Breast epithelium (tissue), 4 donors: ENCODE results near the gene RNF130. TPM values are rescaled to one million over a fixed set of nuclear protein-coding genes. Genes with fewer than 3 reads are reported as not detected.

Experiments
- DNase-seq, 2 donors: peaks; one replicate each; pipeline ENCODE4 v3.0.0-alpha.2; 2019; ENCODE audit warnings: low spot score in 2 of 2
- H3K27ac ChIP-seq, 2 donors: fragments of 200-600 bp; sonication (generic) in 1 of 2; one replicate each; pipeline ENCODE4 v1.5.1; 2016 to 2019; ENCODE audit warnings: mild to moderate bottlenecking in 1 of 2
- H3K27me3 ChIP-seq, 2 donors: fragments of 200-600 bp; sonication (generic) in 1 of 2; one replicate each; pipeline versions ENCODE4 v1.5.1 to v1.6.0; 2017 to 2019; ENCODE audit warnings: control low read depth in 1 of 2, mild to moderate bottlenecking in 1 of 2
- H3K36me3 ChIP-seq: fragments of 200-600 bp; one replicate; pipeline ENCODE4 v1.5.1; 2019
- H3K4me1 ChIP-seq, 2 donors: fragments of 200-600 bp; sonication (generic); one replicate each; pipeline ENCODE4 v1.5.1; 2016 to 2019; ENCODE audit warnings: control low read depth in 1 of 2
- H3K4me3 ChIP-seq, 3 donors: fragments of 200-600 bp; sonication (generic); 1 replicate in 2 of 3; 2 replicates in 1 of 3; pipeline ENCODE4 v1.5.1; 2016 to 2019; ENCODE audit warnings: mild to moderate bottlenecking in 3 of 3, moderate library complexity in 2 of 3
- H3K9me3 ChIP-seq, 2 donors: fragments of 200-600 bp; sonication (generic) in 1 of 2; one replicate each; pipeline ENCODE4 v1.5.1; 2016 to 2019; ENCODE audit warnings: control low read depth in 1 of 2
- CTCF ChIP-seq, 3 donors: fragments of 450-650 bp; IDR thresholded peaks; one replicate each; pipeline ENCODE4 v1.5.1; 2016 to 2017; ENCODE audit warnings: antibody characterized with exemption in 3 of 3, mild to moderate bottlenecking in 3 of 3, moderate library complexity in 3 of 3
- POLR2A ChIP-seq: fragments of 450-650 bp; IDR thresholded peaks from one replicate; pipeline ENCODE4 v1.6.1; 2016; ENCODE audit warnings: antibody characterized with exemption, mild to moderate bottlenecking, moderate library complexity
- POLR2AphosphoS5 ChIP-seq, 3 donors: sonication (generic); formaldehyde crosslinking; IDR thresholded peaks; one replicate each; pipeline ENCODE4 v1.6.1; 2017; ENCODE audit warnings: antibody characterized with exemption in 3 of 3
- intact Hi-C: fragments of 100-400 bp; cut with DNase I; formaldehyde crosslinking; loops from one replicate; pipeline ENCODE4 v1.15.1; 2023; ENCODE audit warnings: low total_unique reads
- total RNA-seq, 3 donors: library from RNA; depleted of rRNA; stranded (reverse); fragments of >200 nt; gene quantifications; one replicate each; pipeline ENCODE4 v1.1.0, GENCODE V29; 2016

The RNF130 gene
- total RNA-seq, 3 donors from 2014 or later = 114 to 267 (median 143) TPM

- Histone ChIP-seq H3K4me1 (no peaks in the 10 kb centered on the region), H3K27ac (peak overlapping the region; percentile 74 to 82)
Observed at GRCh38 chr5:179913461-179913860, 158.1 kb downstream of the RNF130 start.

GRCh38 chr5:179912951-179913350 is 158.6 kb downstream of the RNF130 start:
- intact Hi-C loops = no loop called here

More at GRCh38 chr5:179913461-179913860, 158.1 kb downstream of the RNF130 start:
- no peak for TF ChIP-seq POLR2A
- TF ChIP-seq CTCF (IDR thresholded peaks at IDR 0.05) = no peak
- TF ChIP-seq POLR2AphosphoS5 (IDR thresholded peaks at IDR 0.05) = no peak
- Histone ChIP-seq H3K36me3 (no peaks in the 10 kb centered on the region), H3K4me3 (no peak overlapping the region), H3K9me3 (no peaks in the 10 kb centered on the region), H3K27me3 (no peaks in the 10 kb centered on the region)
- DNase-seq = no peak
- intact Hi-C loops = no loop called here

GRCh38 chr5:179912386-179912785 is 159.2 kb downstream of the RNF130 start:
- no peaks in the 10 kb centered on the region for H3K27me3 ChIP-seq

More at GRCh38 chr5:179912951-179913350, 158.6 kb downstream of the RNF130 start:
- Histone ChIP-seq H3K4me1 (no peaks in the 10 kb centered on the region), H3K9me3 (no peaks in the 10 kb centered on the region), H3K27ac (peak overlapping the region; percentile 10 to 82), H3K27me3 (no peaks in the 10 kb centered on the region), H3K4me3 (peak overlapping the region in 1 of 3 donors; percentile 11), H3K36me3 (no peaks in the 10 kb centered on the region)
- DNase-seq = peak; percentile 68 to 73
- TF ChIP-seq CTCF (IDR thresholded peaks at IDR 0.05) = no peak
- TF ChIP-seq POLR2A = no peak
- TF ChIP-seq POLR2AphosphoS5 (IDR thresholded peaks at IDR 0.05) = no peak

GRCh38 chr5:179909224-179909623 is 162.3 kb downstream of the RNF130 start:
- Histone ChIP-seq H3K27me3 (no peaks in the 10 kb centered on the region), H3K4me3 (no peak overlapping the region), H3K36me3 (no peaks in the 10 kb centered on the region), H3K9me3 (no peaks in the 10 kb centered on the region), H3K27ac (no peak overlapping the region), H3K4me1 (no peaks in the 10 kb centered on the region)
- intact Hi-C loops = no loop called here
- TF ChIP-seq POLR2A (no peak), CTCF (IDR thresholded peaks at IDR 0.05) (no peak), POLR2AphosphoS5 (IDR thresholded peaks at IDR 0.05) (no peak)
- no peak for DNase-seq

More at GRCh38 chr5:179912386-179912785, 159.2 kb downstream of the RNF130 start:
- Histone ChIP-seq H3K27ac (peak overlapping the region in 1 of 2 donors; percentile 82), H3K4me3 (no peak overlapping the region), H3K4me1 (no peaks in the 10 kb centered on the region), H3K9me3 (no peaks in the 10 kb centered on the region), H3K36me3 (no peaks in the 10 kb centered on the region)
- no peak for DNase-seq
- intact Hi-C loops = no loop called here
- TF ChIP-seq POLR2AphosphoS5 (IDR thresholded peaks at IDR 0.05) = no peak
- no peak for TF ChIP-seq POLR2A
- no peak for TF ChIP-seq CTCF (IDR thresholded peaks at IDR 0.05)

GRCh38 chr5:179908528-179908927 is 163.0 kb downstream of the RNF130 start:
- Histone ChIP-seq H3K4me3 (peak overlapping the region in 2 of 3 donors; percentile 61 to 83), H3K9me3 (no peaks in the 10 kb centered on the region), H3K4me1 (no peaks in the 10 kb centered on the region), H3K36me3 (no peaks in the 10 kb centered on the region), H3K27me3 (no peaks in the 10 kb centered on the region), H3K27ac (peak overlapping the region in 1 of 2 donors; percentile 89)
- intact Hi-C loops = no loop called here
- no peak for DNase-seq
- TF ChIP-seq POLR2AphosphoS5 (IDR thresholded peaks at IDR 0.05) = no peak
- TF ChIP-seq POLR2A = no peak
- TF ChIP-seq CTCF (IDR thresholded peaks at IDR 0.05) = no peak
